Progenitor cell of endocrine pancreas (in vitro differentiated cells): ENCODE results near the gene CDH15. TPM values are rescaled to one million over a fixed set of nuclear protein-coding genes. Genes with fewer than 3 reads are reported as not detected.

Experiments used
- DNase-seq: peaks from one replicate; pipeline ENCODE4 v3.0.0; 2021; ENCODE audit warnings: low spot score; ENCODE audit not compliant: unreplicated experiment
- H3K27ac Mint-ChIP-seq: 2 replicates; pipeline ENCODE4 v1.8.0; 2021; ENCODE audit warnings: mild to moderate bottlenecking, moderate library complexity, mixed read lengths
- H3K27me3 Mint-ChIP-seq: 2 replicates; pipeline ENCODE4 v1.8.0; 2021; ENCODE audit warnings: mixed read lengths
- H3K36me3 Mint-ChIP-seq: 2 replicates; pipeline ENCODE4 v1.8.0; 2022; ENCODE audit warnings: mixed read lengths; ENCODE audit not compliant: insufficient read depth
- H3K4me1 Mint-ChIP-seq: 2 replicates; pipeline ENCODE4 v1.8.0; 2021; ENCODE audit warnings: low read depth, mixed read lengths
- H3K4me3 Mint-ChIP-seq: 2 replicates; pipeline ENCODE4 v1.8.0; 2021; ENCODE audit warnings: low read depth, mild to moderate bottlenecking, moderate library complexity, mixed read lengths
- H3K9me3 Mint-ChIP-seq: 2 replicates; pipeline ENCODE4 v1.8.0; 2021; ENCODE audit warnings: low read depth, mixed read lengths
- total RNA-seq: library from RNA; stranded (reverse); gene quantifications from 2 replicates; pipeline ENCODE4 v1.2.1, GENCODE V29; 2021
- TF ChIP-seq, protein P1 (sequence below): fragments of 200-600 bp; sonication (generic); IDR thresholded peaks from one replicate; pipeline ENCODE4 v1.5.0; 2021; ENCODE audit warnings: antibody characterized with exemption, mild to moderate bottlenecking; ENCODE audit not compliant: unreplicated experiment

CDH15 gene
- total RNA-seq, 1 donor from 2014 or later = not detected

DNA sequence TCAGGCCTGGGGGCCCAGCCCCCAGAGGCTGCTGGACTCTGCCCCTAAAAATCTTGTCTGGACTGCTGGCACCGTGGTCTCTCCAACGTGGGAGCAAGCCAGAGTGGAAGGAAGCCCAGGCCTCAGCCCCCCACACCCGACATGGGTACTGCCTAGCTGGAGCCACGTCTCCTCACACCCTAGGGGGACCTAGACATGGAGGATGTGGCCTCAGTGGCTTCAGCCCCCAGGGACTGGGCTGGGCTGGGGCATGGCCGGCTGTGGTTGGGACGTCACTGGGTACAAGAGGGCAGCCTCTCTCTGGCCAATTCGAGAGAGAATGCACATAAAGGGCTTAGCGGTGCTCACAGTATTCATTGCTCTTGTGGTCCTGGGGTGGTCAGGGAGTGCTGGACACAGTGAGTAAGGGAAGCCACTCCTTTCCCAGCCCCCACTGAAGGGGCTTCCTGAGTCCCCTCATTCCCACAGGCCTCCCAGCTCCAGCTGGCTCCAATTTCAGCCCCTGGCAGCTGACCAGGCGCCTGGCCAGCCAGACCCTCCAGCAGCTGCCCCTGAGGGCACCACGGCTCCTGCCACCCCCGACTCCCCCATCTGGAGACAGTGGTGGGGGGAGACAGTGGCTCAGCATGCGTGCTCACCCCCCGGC is 1.1 kb downstream of the CDH15 start:
- Mint-ChIP-seq H3K27me3 (peaks cover 21% of the 10 kb centered on the region), H3K36me3 (no peaks in the 10 kb centered on the region), H3K4me3 (no peak overlapping the region), H3K9me3 (no peaks in the 10 kb centered on the region), H3K27ac (no peak overlapping the region), H3K4me1 (peaks cover 3% of the 10 kb centered on the region)
- no peak for DNase-seq
- TF ChIP-seq, protein P1, sequence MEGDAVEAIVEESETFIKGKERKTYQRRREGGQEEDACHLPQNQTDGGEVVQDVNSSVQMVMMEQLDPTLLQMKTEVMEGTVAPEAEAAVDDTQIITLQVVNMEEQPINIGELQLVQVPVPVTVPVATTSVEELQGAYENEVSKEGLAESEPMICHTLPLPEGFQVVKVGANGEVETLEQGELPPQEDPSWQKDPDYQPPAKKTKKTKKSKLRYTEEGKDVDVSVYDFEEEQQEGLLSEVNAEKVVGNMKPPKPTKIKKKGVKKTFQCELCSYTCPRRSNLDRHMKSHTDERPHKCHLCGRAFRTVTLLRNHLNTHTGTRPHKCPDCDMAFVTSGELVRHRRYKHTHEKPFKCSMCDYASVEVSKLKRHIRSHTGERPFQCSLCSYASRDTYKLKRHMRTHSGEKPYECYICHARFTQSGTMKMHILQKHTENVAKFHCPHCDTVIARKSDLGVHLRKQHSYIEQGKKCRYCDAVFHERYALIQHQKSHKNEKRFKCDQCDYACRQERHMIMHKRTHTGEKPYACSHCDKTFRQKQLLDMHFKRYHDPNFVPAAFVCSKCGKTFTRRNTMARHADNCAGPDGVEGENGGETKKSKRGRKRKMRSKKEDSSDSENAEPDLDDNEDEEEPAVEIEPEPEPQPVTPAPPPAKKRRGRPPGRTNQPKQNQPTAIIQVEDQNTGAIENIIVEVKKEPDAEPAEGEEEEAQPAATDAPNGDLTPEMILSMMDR = no peak

DNA sequence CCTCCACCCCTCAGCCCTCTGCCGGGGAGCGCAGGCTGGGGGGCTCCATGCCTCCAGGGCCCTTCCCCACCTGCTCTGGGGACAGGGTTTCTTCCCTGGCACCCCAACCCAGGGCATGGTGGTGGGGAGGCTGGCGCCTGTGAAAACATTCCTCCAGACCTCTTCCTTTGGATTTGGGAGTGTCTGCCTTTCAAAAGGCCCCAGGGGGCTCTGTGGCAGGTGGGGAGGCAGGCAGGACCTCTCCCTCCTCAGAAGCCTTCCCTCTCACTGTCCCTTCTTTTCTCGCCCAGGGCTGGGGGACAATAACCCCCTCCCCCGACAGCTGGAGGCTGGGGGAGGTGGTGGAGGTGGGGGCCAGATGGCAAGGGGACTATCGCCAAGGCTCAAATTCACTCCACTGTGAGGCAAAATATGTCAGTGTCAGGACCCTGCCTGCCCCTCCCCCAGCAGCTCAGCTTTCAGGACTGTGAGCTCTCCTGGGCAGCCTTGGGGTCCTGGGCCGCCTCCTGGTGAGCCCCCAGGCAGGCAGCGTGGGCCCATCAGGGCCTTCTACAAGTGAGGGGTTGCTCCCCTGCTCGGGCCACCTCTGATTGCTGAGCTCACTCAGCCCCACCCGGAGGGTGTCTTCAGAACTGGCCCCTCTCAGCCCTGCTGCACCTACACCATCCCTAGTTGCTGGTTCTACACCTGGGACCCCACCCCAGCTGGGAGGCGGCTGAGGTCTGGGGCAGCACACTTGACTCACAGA is 1.8 kb downstream of the CDH15 start:
- Mint-ChIP-seq H3K27ac (no peak overlapping the region), H3K27me3 (peaks cover 21% of the 10 kb centered on the region), H3K4me3 (no peak overlapping the region), H3K4me1 (peaks cover 3% of the 10 kb centered on the region), H3K9me3 (no peaks in the 10 kb centered on the region), H3K36me3 (no peaks in the 10 kb centered on the region)
- no peak for DNase-seq
- TF ChIP-seq, protein P1 = no peak

DNA sequence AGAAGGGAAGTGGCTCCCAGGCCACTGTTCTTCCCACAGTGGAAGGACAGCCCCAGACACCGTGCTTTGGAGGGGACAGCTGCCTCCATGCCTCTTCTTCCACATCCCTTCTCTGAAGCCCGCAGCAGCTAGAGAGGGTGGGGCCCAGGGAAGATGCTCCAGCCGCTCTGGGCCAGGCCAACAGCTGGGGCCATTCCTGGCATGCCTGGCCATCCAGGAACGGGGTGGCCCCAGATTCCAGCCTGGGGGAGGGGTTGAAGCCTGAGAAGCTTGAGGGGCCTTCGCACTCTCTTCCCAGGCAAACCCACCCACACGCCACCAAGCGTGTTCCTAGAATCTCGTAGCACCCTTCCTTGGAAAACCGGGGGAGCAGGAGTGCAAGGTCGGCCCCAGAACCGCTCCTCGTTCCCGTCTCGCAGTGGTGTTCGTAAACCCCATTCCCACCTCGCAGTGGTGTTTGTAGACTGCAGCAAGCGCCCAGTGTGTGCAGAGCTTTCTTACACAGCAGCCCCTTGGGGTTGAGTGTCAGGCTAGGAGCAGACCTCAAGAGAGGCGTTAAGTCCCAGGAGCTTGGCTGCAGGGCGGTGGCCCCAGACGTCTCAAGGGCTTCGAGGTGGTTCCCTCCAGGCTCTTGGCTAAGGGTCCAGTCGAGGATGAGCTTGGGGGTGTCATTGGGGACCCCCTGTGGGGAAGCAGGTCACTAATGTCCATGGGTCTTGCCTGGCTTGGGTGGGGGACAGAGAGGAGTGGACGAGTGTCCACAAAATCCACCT is 2.7 kb downstream of the CDH15 start:
- Mint-ChIP-seq H3K27ac (no peak overlapping the region), H3K4me1 (peaks cover 3% of the 10 kb centered on the region), H3K36me3 (no peaks in the 10 kb centered on the region), H3K9me3 (no peaks in the 10 kb centered on the region), H3K27me3 (peaks cover 19% of the 10 kb centered on the region), H3K4me3 (no peak overlapping the region)
- TF ChIP-seq, protein P1 = no peak
- no peak for DNase-seq

DNA sequence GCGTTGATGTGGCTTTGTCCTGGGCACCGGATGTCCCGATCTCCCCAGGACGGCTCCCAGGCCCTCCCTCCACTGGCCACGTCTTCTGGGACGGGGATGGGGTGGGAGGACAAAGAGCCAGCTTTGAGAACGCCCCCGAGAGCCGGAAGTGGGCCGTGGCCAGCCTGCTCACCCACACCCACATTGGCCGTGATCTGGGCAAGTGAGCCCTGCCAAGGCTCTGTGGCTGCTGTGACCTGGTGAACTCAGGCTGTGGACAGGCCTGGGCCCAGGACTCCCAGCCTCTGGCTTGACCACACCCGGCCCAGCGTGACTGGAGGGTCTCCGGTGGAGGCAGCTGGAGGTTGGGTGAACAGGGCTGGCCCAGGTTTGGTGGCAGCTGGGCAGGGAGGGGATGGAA is 3.3 kb downstream of the CDH15 start:
- TF ChIP-seq, protein P1 = no peak
- DNase-seq = no peak

More for the DNA sequence above, 3.3 kb downstream of the CDH15 start:
- Mint-ChIP-seq H3K27ac (no peak overlapping the region), H3K36me3 (no peaks in the 10 kb centered on the region), H3K4me3 (no peak overlapping the region), H3K27me3 (peaks cover 19% of the 10 kb centered on the region), H3K9me3 (no peaks in the 10 kb centered on the region), H3K4me1 (peaks cover 3% of the 10 kb centered on the region)
